Measurements from ENCODE around the gene MTHFD1L.

DNA sequence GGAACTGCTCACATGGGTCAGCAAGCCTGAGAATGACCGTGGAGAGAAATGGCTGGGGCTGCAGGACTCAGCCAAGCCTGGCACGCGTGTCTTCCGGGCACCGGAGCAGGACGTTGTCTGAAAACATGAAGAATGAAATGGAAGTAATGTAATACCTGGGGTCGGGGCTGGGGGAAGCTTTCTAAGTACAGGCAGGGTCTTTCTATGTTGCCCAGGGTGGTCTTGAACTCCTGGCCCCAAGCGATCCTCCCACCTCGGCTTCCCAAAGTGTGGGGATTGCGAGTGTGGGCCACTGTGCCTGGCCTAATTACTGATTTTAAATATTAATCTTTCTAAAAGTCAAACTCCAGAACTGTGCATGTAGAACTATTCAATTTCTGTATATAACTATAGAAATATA is 218.8 kb downstream of the MTHFD1L start:
- TF ChIP-seq EP300 (IDR thresholded peaks at IDR 0.05): no peak
- TF ChIP-seq, protein P1, sequence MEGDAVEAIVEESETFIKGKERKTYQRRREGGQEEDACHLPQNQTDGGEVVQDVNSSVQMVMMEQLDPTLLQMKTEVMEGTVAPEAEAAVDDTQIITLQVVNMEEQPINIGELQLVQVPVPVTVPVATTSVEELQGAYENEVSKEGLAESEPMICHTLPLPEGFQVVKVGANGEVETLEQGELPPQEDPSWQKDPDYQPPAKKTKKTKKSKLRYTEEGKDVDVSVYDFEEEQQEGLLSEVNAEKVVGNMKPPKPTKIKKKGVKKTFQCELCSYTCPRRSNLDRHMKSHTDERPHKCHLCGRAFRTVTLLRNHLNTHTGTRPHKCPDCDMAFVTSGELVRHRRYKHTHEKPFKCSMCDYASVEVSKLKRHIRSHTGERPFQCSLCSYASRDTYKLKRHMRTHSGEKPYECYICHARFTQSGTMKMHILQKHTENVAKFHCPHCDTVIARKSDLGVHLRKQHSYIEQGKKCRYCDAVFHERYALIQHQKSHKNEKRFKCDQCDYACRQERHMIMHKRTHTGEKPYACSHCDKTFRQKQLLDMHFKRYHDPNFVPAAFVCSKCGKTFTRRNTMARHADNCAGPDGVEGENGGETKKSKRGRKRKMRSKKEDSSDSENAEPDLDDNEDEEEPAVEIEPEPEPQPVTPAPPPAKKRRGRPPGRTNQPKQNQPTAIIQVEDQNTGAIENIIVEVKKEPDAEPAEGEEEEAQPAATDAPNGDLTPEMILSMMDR (IDR thresholded peaks at IDR 0.05): no peak

Measured in stomach (tissue), 4 donors.